Stimulated activated CD8-positive, alpha-beta memory T cell treated with anti-CD3 and anti-CD28 coated beads, Interleukin-2, amount 100 ng/mL, for 48 hours (primary cell): Measurements from ENCODE around the gene WRAP73.

ENCODE experiments used
- DNase-seq, 2 donors: peaks; one replicate each; pipeline ENCODE4 v3.0.0-alpha.2; 2020; ENCODE audit warnings: low read depth in 2 of 2

The WRAP73 gene

DNA sequence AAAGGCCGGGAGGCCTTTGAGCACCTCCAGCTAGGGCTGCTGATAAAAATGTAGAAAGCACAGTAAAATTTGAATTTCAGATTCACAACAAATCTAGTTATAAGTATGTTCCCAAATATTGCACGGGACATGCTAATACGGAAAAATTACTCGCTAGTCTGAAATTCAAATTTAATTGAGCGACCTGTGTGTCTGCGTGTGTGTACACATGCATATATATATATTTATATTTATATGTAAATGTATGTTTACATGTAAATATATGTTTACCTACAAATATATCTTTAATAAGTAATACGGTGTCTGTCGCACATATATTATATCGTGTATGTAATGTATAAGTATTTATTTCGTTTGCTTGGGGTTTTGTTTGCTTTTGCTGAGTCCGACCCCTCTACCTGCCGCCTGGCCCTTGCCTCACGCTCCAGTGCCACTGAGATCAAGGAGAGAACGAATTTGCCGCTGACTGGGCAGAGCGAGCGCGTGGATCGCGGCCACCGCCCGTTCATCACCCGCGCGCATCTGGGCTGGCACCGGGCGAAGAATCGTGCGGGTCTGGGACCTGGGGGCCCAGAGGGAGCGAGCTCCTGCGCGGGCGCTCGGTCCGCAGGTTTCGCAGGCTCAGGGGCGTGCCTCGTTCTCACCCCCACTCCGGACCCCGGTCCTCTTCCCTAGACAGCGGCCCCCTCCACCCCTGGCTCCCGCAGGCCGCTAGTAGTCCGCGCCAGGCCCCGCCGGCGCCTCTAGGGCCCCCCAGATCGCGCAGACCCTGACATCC lies 534 bp upstream of the WRAP73 start:
- no peak for DNase-seq

DNA sequence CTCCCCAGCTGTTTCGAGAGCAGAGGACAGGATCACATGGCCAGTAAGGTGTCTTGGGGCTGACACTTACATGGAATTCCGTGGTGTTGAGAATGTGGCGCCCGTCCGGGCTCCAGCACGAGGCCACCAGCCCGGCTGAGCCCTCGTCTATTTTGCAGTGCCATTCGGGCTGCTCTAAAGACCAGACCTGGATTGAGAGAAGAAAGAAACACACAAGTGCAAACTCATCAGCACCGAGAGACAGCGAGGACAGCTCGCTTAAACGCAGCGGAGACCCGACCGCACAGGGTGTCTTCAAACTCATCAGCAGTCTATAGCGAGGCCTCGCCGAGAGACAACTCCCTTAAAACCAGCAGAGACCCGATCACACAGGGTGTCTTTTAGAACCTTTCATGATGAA lies 3.3 kb downstream of the WRAP73 start:
- no peak for DNase-seq

DNA sequence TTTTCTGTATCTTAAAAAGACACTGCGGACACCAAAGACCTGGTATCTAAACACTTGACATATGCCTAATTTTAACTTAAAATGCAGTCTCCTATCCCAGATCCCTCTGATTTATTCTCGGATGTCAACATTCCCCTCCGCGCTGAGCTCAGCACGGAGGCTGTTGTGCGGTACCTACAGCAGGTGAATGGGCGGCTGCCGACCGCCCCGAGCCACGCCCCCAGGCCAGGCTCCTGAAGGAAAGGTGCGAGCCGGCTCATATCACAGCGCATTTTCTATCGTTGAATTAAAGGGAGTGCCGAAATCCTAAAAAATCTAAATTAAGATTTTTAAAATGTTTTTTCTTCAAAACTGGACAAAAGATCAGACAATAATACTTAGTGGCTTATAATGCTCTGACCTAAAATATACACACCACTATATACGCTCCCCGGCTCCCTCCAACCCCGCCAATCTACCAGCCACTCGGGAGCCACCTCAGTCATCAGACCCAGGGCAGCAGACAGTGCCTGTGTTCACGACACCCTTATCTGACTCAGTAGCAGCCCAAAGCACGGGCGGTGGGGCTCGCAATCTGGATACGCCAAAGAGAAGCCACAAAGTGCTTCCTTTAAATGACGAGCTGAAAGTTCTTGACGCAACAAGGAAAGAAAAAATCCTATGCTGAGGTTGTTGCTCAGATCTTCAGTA lies 4.1 kb downstream of the WRAP73 start:
- no peak for DNase-seq

DNA sequence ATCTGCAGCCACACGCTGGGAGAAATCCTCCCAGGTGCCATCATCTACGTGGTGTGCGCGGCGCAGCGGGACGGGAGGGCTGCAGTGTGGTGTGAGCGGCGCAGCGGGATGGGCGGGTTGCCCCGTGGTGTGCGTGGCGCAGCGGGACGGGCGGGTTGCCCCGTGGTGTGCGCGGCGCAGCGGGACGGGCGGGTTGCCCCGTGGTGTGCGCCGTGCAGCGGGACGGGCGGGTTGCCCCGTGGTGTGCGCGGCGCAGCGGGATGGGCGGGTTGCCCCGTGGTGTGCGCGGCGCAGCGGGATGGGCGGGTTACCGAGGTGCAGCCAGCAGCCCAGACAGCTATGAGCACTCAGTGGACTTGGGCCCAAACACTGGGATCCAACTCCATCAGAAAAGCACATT lies 4.7 kb downstream of the WRAP73 start:
- DNase-seq: no peak

DNA sequence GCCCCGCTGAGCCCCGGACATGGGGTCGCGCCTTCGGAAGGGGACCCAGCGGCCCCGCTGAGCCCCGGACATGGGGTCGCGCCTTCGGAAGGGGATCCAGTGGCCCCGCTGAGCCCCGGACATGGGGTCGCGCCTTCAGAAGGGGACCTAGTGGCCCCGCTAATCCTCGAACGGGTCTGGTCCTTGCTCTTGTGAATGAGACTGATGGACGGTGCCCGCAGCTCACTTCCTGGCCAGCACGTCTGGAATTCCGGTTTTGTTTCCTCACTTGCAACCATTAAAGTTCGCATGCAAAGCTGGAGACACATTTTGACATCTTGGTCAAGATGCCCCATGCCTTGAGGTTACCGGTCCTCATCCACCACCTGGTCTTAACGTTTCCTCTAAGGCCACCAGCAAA lies 5.6 kb downstream of the WRAP73 start:
- no peak for DNase-seq

DNA sequence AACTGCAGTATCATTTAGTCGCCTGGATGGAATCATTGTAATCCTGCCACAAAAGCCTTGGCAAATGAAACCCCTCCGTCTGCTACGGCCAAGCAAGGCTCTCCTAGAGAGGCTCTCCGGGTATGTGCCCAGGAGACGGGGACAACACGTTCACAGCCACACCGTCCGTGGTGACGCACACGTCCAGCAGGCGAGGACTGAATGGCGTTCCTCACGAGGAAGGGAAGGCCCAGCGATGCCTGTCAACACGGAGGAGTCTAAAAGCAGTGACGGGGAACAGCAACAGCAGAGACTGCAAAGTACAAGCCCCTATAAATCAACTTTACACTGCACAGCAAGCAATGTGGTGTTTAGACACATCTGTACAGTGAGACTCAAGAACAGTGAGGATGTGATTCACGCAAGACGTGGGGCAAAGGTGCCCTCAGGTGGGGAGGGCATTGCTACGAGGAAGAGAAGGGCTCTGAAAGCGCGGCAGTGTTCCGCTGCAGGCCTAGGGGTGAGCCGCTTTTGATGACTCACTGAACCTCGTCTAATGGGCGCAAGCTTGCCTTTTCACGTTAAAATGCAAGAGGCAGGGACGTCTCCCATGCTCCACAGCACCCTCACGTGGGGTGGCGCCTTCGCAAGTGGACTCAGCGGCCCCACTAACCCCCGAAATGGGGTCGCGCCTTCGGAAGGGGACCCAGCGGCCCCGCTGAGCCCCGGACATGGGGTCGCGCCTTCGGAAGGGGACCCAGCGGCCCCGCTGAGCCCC lies 6.8 kb downstream of the WRAP73 start:
- DNase-seq: no peak

DNA sequence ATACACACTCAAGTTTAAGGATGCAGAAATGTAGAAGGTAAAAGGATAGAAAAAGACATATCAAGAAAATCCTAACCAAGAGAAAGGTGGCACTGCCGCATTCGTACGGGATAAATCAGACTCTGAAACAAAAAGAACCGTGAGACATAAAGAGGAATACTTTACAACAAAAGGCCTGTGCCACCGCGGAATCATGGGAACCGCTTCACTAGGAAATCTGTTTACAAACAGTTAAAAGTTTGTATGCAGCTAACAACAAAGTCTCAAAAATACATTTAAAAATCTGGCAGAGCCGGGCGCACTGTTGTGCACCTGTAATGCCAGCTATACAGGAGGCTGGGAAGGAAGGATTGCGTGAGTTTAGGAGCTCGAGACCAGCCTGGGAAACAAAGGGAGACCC lies 8.1 kb downstream of the WRAP73 start:
- no peak for DNase-seq

DNA sequence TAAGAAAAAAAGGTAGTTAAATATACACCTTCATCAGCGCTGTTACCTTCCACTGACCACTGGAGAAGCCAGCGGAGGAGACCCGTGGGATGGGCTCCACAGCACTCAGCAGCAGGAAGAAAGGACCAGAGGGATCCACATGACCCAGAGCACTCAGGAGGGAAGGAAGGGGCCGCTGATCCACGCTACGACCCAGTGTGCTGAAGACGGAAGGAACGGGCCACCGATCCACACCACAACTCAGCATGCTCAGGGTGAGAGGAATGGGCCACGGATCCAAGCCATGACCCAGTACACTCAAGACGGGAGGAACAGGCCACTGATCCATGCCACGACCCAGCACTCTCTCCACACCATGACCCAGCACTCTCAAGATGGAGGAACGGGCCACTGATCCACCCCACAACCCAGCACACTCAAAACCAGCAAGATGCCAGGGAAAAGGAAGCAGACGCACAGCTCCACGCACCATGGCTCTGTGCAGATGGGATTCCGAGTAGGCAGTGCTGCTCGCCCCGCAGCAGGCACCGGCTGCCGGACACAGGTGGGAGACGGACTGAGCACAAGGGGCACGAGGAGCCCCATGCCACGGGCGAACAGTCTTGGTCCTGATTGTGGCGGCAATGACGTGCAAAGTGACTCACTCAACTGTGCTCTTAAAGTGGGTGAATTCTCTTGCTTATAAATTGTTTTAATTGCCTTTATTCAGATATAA lies 8.7 kb downstream of the WRAP73 start:
- no peak for DNase-seq

DNA sequence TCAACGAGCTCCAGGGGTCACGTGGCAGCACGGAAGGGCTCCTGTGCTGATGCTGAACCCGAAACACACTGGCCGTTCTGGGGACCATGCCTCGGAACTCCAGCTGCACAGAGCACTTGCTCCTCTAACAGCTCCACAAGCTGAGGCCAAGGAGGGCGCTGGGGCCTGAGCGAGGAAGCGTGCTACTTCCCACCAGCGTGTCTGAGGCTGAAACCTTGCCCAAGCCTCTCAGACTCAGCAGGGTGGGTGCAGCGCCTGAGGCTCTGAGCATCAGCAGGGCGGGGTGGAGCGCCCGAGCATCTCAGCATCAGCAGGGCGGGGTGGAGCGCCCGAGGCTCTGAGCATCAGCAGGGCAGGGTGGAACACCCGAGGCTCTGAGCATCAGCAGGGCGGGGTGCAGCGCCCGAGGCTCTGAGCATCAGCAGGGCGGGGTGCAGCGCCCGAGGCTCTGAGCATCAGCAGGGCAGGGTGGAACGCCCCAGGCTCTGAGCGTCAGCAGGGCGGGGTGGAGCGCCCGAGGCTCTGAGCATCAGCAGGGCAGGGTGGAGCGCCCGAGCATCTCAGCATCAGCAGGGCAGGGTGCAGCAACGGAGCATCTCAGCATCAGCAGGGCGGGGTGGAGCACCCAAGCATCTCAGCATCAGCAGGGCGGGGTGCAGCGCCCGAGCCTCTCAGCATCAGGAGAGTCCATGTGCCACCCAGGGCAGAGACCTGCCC lies 9.6 kb downstream of the WRAP73 start:
- no peak for DNase-seq

DNA sequence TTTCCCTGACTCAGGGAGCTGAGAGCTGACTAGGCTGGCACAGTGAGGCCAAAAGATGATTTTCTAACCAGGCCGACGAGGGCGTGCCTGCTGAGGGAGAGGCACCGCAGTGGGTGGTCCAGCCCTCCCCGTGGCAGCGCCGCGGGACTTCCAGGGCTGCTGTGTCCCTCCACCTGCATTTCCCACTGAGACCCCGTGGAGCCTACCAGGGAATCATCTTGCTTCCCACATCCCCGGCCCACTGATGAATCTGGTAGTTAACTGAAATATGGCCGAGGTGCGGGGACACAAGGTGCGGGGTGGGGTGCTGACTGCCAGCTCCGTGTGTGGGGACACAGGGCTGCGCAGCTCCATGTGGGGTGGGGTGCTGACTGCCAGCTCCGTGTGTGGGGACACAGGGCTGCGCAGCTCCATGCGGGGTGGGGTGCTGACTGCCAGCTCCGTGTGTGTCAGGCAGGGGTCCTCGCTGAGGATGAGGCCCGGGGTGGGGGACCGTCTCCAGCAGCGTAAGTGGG lies 10.4 kb downstream of the WRAP73 start:
- DNase-seq: no peak

DNA sequence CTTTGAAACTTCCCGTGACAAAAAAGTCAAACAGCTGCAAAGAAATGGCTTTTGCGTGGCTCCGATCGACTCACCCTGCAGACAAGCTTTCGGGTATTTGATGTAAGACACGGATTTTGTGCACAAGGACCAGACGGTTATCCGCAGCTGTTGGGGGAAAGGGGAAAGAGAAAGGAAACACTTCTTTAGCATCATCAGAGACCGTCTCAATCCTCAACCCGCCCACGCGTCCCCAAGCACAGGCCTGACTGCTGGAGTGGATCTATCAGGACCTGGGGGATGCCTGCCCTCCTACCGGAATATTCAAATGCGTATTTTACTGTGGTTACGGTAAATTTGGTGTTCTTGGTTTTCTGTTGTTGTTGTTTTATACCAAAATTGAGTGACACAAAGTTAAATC lies 11.2 kb downstream of the WRAP73 start:
- DNase-seq: no peak

DNA sequence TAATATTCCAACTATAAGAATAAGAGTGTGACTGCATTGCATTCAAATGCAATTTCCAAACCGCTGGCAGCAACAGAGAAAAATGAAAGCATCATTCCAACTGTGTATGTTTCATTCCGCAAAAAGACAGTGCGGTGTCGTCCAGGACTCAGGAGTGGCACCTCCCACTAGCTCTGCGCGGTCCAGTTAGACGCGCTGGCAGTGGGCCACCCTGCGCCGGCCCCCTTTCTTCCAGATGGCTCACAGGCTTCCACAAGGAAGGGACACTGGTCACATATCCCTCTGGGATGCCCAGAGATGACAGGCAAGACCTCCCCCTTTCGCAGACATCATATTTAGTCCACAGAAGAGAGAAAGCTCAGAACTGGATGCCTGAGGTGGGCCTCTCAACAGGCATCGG lies 11.9 kb downstream of the WRAP73 start:
- DNase-seq: no peak

DNA sequence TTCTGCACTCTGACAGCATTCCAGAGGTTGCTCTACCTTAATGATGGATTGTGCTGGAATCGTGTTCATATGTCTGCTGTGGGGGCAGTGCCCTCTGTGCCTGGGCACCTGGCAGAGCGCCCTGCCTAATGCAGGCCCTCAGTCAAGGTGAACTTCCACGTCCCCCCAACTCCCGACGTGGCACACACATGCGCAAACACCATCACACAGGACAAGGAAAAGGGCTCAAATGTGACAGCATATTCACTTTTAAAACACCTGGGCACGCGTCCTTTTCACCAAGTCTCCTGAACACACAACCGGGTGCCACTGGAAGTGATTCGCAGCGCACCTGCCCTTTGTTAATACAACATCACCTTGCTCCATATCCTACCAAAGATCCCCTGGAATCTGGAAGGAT lies 13.4 kb downstream of the WRAP73 start:
- DNase-seq: no peak

DNA sequence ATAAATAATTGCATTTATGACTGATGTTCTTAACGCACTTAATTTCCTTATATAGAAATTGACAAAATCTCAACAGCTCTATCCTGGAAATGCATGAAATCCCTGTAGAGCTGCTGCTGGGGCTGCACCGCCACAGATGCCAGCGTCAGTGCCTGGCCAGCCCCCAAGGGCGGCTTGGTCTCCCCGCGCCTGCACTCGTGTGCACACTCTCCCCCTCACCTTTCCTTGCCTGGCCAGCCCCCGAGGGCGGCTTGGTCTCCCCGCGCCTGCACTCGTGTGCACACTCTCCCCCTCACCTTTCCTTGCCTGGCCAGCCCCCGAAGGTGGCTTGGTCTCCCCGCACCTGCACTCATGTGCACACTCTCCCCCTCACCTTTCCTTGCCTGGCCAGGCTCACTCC lies 13.8 kb downstream of the WRAP73 start:
- DNase-seq: no peak

DNA sequence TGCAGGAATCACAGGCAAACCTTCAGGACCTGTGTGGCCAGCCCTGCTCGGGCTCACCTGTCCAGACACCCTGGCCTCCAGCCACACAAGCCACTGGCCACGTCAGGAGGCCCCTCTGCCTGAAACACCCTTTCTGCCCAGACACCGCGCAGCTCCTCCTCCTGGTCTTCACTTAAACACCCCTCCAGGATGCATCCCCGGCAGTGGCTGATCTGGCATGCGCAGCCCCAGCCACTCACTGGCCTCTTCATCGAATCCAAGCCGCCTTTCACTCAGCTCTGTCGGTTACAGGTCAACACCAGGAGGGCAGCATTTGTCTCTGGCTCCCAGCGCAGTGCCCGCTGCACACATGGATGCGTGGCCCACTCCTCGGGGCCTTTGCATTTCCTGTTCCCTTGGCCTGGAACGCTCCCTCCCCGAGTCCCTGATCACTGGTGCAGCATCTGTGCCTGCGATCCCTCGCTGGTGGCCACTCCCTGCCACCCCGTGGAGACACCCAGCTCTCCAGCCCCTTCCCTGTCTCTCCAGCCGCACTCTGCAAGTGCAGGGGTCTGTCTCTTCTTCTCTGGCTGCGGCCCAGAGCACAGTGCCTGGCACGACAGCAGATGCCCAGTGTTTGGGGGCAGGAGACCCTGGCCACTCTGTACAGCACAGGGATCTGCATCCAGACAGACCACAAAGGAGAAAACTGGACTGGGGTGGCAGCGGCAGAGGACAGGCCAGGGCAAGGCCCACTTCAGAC lies 15.7 kb downstream of the WRAP73 start:
- no peak for DNase-seq

DNA sequence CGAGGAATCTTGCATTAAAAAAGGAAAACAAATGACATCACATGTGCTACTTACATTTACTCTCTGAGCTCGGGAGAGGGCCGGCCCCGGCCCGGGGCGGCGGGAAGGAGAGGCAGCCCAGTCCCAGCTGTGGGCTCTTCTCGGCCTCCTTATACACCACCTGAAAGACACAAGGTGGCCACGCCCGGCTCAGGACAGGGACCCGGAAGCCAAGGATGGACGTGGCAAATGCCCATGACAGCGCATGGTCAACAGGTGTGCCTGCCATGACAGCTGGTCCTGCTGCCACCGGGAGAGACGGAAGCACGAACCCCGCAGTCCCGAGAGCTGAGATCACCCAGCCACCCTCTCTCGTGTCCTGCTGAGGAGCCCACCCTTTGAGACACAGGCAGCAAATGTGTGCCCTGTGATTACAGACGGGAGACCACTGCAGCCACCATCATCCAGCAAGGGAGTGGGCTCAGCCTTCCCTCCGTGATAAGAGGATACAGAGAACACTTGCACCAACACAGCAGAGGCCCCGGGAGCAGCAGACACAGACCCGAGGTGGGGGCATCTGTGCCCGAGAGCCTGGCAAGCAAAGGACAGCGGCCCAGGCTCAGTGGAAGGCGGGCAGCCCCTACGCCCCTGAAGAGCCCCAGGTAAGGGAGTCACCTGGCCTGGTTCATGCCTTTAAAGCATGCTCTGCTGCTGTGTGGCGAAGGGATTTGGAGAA lies 16.4 kb downstream of the WRAP73 start:
- DNase-seq: no peak

DNA sequence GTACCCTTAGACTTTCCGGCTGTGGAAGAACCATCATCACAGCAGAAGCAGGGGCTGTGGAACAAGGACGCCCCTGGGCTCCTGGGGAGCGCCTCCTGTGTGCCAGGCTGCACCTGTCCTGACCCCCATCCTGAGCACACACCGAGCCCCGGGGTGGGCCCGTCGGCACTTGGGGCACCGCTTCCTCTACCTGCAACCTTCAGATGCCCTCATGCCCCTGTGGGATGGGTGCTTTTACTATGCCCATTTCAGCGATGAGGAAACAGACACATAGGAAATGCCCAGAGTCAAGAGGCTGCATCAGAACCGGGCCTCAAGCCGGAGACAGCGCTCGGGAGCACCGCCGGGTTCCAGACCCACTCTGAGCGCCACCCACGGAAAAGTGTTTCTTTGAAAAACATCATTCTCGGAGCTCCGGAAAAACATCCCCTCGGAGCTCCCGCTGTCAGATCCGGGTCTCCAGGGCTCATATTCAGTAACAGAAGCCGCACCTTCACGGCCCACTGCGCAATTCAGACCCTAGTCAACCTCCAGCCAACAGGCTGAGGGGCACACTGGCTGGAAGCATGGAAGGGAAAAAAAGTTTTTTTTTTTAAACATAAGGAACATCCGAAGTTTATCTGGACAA lies 17.1 kb downstream of the WRAP73 start:
- no peak for DNase-seq

DNA sequence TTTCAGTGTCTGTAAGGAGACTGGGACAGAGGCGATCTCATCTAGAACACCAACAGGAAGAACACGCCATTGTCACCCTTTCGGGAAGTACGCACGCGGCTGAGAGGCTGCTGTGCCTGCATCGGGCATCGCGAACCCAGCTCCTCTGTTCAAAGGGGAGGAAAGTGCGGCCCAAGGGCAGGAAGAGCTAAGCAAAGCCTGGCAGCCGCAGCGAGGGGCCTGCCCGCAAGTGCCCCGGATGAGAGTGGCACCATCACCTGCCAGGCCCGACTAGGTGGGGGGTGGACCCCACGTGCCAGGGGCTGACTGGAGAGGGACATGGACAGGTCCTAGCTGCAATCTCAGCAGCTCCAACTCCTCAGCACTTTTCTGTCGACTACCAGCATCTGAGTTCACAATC lies 17.6 kb downstream of the WRAP73 start:
- no peak for DNase-seq
